ENCODE results near the gene GOLPH3L.

GRCh38 chr1:150650193-150650592, 46.8 kb downstream of the GOLPH3L start:
- TF ChIP-seq CTCF (IDR thresholded peaks at IDR 0.05 in 4 of 5, conservative IDR thresholded peaks at IDR 0.05 in 1 of 5): no peak
- TF ChIP-seq POLR2A (IDR thresholded peaks at IDR 0.05): no peak
